Subcutaneous adipose tissue (tissue), 4 donors: ENCODE measurements around the gene CCDC92. TPM values are rescaled to one million over a fixed set of nuclear protein-coding genes. Genes with fewer than 3 reads are reported as not detected.

Source experiments
- CTCF ChIP-seq: fragments of 450-650 bp; IDR thresholded peaks from one replicate; pipeline ENCODE4 v1.5.1; 2016; ENCODE audit warnings: low read depth, mild to moderate bottlenecking, control low read depth, antibody characterized with exemption, moderate library complexity
- total RNA-seq, 4 donors: library from RNA; depleted of rRNA; stranded (reverse); fragments of >200 nt; gene quantifications; one replicate each; pipeline ENCODE4 v1.1.0, GENCODE V29; 2016

CCDC92 gene
- total RNA-seq, 4 donors from 2014 or later = 30.3 to 72.3 (median 37.8) TPM

DNA sequence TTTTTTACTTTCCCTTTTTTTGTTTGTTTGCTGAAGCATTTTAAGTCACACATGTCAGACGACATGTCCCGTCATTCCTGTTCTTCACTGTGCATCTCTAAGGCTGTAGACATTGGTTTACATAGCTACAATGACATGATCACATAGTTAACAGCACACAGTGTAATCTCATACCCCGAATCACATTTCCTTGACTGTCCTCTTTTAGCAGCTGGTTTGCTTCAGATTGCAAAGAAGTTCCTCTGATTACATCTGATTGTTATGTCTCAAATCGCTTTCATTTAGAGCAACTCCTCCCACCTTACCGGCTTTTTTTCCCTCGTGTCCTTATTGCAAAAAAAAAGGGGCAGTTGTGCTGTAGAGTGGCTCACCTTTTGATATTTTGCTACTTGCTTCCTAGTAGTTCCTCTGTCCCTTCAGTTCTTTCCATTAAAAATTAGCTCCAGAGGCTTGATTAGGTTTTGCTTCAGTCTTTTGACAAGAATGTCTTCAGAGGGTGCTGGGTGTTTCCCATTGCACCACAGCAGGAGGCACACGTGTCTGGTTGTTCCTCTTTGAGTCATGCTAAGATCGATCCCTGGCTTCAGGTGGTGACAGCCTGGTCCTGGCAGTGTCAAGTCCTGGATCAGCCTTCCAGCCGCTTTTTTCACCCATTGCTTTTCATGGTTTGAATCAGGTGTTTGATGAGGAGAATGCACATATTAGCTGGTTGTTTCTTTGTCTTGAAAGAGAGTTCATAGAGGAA is 35.4 kb upstream of the CCDC92 start:
- TF ChIP-seq CTCF = no peak

- no peak for TF ChIP-seq CTCF
Observed at GRCh38 chr12:124006846-124007713, 34.4 kb upstream of the CCDC92 start.

DNA sequence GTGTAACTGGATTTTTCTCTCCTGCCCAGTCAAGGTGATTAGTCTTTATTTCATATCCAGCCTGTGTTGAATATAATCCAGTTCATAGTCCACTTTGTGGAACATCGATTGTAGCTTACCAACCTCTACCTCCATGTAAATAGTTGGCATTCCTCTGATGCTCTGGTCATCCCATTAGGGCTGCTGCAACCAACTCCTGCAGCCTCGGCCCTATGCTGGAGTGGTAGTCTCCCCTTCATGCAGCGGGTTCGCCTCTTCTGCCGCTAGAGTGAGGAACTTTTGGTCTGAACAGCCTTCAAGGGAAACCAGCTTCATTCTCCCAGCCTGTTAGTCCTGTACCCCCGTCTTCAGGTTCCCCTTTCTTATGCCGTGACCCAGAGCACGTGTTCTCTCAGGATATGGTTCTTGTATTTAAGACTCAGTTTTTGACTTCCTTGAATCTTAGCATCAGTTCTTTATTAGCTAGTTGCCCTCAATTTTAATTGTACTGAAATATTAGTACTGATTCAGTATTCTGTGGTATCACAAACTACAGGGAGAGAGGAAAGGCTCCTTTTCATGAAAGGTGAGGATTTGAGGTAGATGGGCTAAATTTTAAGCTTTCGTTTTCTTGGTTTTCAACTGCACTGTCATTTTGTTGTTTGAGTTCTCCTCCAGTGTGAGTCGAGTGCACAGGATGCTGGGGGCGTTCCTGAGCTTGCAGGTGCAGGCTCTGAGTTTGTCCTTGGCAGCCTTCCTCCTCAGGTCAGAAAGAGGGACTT is 33.6 kb upstream of the CCDC92 start:
- no peak for TF ChIP-seq CTCF

- TF ChIP-seq CTCF = no peak
Observed at GRCh38 chr12:124004233-124004875, 31.7 kb upstream of the CCDC92 start.

DNA sequence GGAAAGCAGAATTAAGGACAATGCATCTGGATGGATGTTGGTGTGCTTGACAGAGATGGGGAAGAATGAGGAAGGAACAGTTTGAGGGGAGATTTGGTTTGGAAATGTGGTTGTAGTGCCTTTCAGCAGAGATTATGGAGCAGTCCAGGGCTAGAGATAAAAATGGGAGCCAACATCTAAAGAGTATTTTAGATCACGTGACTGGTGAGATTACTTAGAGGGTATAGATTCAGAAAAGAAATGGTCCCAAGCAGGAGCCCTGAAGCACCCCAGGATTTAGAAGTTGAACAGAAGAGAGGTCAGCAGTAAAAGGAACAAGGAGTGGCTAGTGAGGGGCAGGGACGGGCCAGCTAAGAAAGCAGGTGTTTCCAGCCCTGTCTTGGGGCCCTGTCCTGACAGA is 30.0 kb upstream of the CCDC92 start:
- no peak for TF ChIP-seq CTCF

- TF ChIP-seq CTCF = no peak
Observed at GRCh38 chr12:124002021-124002644, 29.5 kb upstream of the CCDC92 start.
